Adrenal gland (tissue), 5 donors: ENCODE results near the gene TBC1D9.

ENCODE experiments used
- CTCF ChIP-seq, 6 experiments: fragments of 450-650 bp in 4 of 6; fragments of 200-600 bp in 2 of 6; sonication (generic) in 1 of 6; IDR thresholded peaks; 1 replicate in 5 of 6; 2 replicates in 1 of 6; pipeline versions ENCODE4 v1.5.1 to v1.8.0; 2016 to 2021; ENCODE audit warnings: antibody characterized with exemption in 6 of 6, mild to moderate bottlenecking in 2 of 6, moderate library complexity in 1 of 6
- POLR2A ChIP-seq, 2 donors: fragments of 450-650 bp; IDR thresholded peaks; one replicate each; pipeline ENCODE4 v1.6.1; 2017; ENCODE audit warnings: antibody characterized with exemption in 2 of 2, mild to moderate bottlenecking in 2 of 2, moderate library complexity in 1 of 2
- donor health status: DM: no; HTN: no; CAD: no.

GRCh38 chr4:140633951-140634350, 122.2 kb downstream of the TBC1D9 start:
- TF ChIP-seq CTCF (IDR thresholded peaks at IDR 0.05): no peak
- no peak for TF ChIP-seq POLR2A (IDR thresholded peaks at IDR 0.05)
